Upper lobe of left lung (tissue), 4 donors: ENCODE results near the gene BAD.

Experiments used
- CTCF ChIP-seq, 6 experiments: fragments of 450-650 bp in 4 of 6; fragments of 200-600 bp in 2 of 6; sonication (generic) in 2 of 6; IDR thresholded peaks; one replicate each; pipeline ENCODE4 v1.5.1; 2016 to 2019; ENCODE audit warnings: antibody characterized with exemption in 6 of 6
- EP300 ChIP-seq, 4 donors: sonication (generic); formaldehyde crosslinking; IDR thresholded peaks; one replicate each; pipeline ENCODE4 v1.5.1; 2017; ENCODE audit warnings: antibody characterized with exemption in 4 of 4, control low read depth in 2 of 4
- POLR2A ChIP-seq, 4 donors: fragments of 450-650 bp; IDR thresholded peaks; one replicate each; pipeline ENCODE4 v1.5.1; 2016 to 2017; ENCODE audit warnings: antibody characterized with exemption in 4 of 4, mild to moderate bottlenecking in 2 of 4

- TF ChIP-seq POLR2A (IDR thresholded peaks at IDR 0.05) (no peak), CTCF (IDR thresholded peaks at IDR 0.05) (no peak), EP300 (IDR thresholded peaks at IDR 0.05) (no peak)
These were observed 40.4 kb upstream of the BAD start for GRCh38 chr11:64324692-64325469.
